PFSK-1 (cell line): Measurements from ENCODE around the gene DAP3.

ENCODE experiments used
- POLR2AphosphoS5 ChIP-seq: IDR thresholded peaks from 2 replicates; pipeline ENCODE4 v1.6.1; 2012; ENCODE audit warnings: low read depth, mild to moderate bottlenecking, control low read depth, low read length, moderate library complexity
- SIN3A ChIP-seq: IDR thresholded peaks from 2 replicates; pipeline ENCODE4 v1.6.1; 2012; ENCODE audit warnings: mild to moderate bottlenecking, low read length, moderate library complexity, borderline replicate concordance; ENCODE audit not compliant: insufficient read depth

DNA sequence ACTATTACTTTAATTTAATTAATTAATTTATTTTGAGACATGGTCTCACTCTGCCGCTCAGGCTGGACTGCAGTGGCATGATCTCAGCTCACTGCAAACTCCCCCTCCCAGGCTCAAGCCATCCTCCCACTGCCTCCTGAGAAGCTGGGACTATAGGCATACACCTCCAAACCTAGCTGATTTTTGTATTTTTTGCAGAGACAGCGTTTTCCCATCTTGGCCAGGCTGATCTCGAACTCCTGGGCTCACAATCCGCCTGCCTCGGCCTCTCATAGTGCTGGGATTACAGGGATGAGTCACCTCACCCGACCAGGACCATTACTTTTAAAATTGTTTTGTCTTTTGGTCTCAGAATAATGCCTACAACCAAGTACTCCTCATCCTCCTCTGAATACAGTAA lies 15.9 kb upstream of the DAP3 start:
- TF ChIP-seq POLR2AphosphoS5, result no peak
- TF ChIP-seq SIN3A, result no peak
